DMS 273 (cell line): Measurements from ENCODE around the gene RNF166.

ENCODE experiments used
- DNase-seq: peaks from one replicate; lab custom pipeline; 2025; ENCODE audit not compliant: unreplicated experiment; lab: John Stamatoyannopoulos, UW

Gene RNF166

DNA sequence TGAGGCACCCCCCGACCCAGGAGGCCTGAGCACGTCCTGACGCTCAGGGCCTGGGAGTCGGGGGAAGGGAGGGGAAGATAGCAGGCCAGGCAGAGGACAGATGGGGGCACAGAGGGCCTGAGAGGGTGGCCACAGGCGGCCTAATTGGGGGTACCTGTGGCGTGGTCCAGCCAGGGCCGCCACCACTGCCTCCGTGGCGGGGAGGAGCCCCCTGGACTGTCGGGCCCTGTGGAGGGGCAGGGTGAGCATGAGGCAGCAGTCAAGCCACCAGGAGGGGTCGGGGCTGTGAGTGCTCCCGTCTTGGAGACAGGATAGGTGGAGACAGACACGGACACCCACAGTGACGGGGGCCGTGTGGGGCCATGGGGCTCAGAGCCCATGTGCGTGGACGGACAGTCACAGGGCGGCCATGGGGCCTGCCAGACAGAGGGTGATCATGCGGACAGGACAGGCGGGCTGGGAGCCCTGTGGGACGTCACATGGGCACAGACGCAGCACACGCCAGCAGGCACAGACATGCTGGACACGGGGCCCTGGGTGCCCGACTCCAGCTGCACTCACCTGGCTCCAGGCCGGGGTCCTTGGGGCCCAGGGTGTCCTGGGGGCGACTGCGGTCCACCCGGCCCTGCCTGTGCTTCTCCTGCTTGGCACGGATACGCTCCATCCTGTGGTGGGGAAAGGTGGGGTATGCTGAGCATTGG, 18.8 kb upstream of the RNF166 start:
- DNase-seq, result no peak

DNA sequence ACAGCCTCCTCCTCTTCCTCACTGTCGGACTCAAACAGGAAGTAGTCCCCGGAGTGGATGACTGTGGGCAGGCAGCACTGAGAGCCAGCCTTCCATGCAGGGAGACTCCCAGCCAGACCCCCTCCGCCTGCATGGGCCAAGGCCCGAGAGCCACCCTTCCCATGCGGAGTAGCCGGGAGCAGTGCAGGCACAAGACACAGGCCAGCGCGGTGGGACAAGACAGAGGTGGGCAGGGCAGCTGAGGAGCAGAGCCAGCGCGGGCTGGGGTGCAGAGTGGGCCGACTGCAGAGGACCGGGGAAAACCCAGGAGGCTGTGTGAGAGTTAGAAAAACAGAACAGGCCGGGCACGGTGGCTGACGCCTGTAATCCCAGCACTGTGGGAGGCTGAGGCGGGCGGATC, 17.7 kb upstream of the RNF166 start:
- no peak for DNase-seq

DNA sequence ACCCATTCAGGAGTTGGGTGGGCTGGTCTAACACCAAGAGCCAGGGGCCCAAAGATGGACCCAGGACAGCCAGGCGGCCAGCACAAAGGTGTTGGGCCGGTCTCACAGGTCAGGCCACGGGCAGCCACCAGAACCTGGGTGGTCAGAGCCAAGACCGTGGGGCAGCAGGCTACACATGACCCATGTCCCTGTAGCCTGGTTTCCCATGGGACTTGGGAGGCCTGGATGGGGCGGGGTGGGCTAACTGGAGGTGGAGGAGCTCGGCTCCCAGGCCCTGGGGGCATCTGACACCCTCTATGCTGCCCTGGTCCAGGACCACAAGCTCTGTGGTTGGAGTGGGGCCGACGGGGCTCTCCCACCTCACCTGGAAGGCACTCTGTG, 17.3 kb upstream of the RNF166 start:
- DNase-seq, result no peak

DNA sequence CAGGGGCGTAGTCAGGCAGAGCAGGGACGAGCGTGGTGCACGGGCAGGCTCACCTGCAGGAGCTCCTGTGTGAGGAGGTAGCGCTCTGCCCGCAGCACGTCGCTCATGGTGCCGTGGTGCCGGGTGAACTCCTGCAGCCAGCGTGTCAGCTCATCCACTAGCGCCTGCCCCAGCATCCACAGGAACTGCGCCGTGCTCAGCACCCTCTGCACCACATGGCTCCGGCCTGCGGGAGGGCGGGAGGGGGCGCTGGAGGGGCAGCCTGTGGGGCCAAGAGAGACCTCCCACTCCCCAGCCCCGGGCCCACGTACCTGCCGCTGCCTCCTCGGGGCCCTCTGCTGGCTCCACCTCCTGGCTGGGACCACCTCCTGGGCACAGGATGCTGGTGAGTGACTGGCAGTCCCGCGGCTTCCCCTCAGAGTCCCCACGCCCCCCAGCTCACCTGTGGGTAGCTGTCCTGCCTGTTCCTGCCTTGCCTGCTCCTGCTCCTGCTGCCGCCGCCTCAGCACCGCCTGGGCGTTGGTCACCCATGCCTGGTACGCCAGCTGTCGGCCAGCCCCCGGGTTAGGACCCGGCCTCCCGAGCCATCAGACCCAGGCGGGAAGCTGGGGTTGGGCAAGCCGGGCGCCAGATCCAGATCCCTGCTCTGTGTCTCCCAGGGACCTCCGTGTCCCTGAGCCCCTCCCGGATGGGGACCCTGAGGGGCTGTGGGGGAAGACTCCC, 16.7 kb upstream of the RNF166 start:
- no peak for DNase-seq

DNA sequence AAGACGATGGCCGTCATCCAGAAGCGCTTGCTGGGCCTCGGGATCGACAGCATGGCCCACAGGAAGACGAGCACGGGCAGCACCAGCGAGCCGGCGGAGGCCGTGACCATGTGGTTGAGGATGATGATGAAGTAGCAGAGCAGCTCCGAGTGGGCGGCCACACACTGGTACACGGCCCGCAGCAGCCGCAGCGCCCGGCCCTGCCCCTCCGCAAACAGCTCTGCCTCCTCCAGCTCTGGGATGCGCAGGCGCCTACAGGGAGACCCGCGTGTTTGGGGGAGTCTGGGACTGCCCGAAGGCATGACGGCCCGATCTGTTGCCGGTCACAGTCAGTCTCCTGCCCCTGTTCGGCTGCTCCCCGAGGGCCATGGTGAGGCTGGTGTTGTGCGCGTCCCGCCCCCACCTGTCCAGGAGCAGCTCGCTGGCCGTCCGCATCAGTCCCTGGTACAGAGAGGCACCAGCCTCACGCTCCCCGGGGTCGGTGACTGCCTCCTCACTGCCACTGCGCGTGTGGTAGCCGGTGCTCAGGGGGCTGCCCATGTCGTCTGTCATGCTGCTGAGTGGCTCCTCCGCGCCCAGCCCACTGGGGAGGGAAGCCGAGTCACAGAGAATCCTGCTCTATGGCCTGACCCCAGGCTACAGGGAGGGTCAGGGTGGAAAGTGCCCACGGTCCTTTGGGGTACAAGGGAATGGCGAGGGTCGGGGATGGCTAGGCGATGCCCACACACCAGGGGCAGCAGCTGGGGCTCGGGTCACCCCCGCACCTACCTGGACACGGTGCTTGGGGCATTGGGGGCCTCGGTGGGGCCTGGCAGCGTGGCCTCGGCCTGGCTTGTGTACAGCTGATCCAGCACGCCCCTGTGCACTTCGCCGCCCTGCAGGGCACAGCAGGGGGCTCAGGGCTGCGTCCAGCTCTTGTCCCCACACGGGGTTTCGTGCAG, 15.9 kb upstream of the RNF166 start:
- DNase-seq, result no peak

DNA sequence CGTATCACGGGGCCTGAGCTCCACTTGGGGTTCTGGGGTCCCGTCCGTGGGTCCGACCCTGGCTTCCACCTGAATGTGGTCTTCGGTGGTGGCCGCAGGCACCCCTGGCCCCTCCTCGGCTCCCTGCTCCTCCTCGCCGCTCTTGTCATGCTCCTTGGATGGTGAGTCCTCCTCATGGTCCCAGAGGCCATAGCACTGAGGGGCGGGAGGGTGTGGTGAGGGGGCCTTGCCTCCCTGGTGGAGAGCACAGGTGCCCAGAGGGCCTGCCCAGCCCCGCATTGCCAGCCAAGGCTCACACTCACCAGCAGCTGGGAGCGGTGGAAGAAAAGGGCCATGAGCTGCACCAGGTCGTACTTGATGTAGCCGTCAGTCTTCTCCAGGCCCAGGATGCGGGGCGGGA, 15.0 kb upstream of the RNF166 start:
- no peak for DNase-seq

DNA sequence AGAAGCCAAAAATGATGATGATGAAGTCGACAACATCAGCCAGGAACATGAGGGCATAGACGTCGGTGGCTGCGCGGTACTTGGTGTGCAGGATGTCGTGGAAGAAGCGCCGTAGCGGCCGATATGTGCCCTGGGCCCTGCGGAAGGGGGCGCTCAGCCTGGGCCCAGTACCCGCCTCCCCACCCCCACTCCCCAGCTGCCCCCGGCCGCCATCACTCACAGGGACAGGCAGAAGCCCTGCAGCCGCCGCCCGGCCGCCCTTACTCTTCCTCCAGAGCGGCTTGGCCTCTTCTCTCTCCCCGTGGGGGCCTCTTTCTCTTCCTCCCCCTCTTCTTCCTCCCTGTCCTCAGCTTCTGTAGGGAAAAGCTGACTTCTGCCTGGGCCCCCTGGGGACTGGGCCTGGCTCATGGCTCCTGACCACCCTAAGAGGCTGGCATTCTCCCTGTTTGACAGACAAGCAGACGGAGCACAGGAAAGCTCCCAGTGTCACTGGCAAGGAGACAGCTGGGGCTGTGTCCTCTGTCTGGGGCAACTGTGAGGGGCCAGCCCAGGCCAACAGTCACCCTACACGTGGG, 14.3 kb upstream of the RNF166 start:
- DNase-seq, result no peak

DNA sequence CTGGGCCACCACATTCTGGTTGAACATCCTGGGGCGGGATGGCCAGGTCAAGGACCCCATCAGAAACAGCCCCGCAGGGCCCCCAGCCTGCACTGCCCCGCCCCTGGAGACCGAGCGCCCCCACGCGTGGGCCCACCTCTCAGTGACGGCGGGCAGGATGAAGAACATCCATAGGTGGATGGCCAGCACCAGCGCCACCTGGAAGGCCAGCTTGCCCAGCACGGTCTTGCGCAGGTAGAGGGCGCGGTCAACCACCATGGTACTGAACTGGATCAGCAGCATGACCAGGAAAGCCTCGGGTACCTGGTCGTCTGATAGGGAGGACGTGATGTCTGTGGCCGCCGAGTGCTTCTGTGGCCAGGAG, 13.7 kb upstream of the RNF166 start:
- no peak for DNase-seq

DNA sequence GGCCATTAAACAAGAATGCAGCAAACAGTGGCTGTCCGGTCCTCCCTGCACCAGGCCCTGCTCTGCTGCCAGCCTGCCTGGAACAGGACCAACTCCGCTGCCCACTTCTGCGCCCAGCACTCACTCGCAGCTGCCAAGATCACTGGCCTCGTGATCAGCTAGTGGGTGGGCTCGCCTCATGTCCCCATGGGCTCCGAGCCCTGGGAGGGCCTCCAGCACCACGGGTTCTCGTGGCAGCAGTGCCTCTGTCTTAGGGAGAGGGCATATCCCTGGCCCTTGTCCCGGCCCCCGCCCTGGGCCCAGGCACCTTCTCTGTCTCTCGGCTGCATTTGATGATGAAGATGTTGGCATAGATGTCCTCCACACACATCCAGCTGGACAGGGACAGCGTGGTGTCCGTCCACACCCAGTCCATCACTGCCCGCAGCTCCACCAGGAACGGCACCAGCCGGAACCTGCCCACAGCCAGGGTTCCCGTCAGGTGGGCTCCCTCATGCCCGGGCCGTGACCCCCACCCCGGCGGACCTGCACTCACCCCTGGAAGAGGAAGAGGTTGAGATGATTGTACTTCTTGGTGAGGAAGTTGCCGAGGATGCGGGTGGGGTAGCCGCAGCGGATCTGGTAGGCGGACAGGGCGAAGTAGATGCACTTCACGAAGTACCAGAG, 13.2 kb upstream of the RNF166 start:
- no peak for DNase-seq

DNA sequence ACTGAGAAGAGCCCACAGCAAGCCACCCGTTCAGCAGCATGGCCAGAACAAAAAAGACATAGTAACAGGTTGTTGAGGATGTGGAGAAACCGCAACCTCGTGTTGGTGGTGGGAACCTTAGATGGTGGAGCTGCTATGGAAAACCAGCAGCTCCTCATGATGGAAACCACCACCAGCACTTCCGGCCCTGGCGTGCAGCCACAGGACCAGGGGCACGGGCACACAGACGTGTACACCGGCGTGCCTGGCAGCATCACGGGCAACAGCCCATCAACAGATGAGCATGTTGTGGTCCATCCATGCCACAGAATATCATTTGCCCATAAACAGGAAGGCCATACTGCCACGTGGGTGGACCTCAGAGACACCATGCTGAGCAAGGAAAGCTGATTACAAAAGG, 12.0 kb upstream of the RNF166 start:
- no peak for DNase-seq

DNA sequence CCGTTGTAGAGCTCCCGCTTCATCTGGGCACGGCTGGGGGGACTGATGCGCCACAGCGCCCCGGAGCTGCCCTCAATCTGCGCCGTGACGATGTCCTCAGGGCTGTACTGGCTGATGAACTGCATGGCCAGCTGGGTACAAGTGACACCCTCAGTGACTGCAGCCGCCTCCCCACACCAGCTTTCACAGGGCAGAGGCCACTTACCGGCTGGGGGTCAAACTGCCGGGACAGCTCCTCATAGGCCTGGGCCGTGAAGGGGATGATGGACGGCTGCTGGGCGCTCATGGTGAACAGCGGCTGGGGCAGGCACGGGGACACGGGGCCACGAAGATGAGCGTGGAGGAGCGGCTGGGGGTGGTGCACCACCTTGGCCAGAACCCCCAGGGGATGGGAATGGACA, 10.4 kb upstream of the RNF166 start:
- DNase-seq, result no peak

DNA sequence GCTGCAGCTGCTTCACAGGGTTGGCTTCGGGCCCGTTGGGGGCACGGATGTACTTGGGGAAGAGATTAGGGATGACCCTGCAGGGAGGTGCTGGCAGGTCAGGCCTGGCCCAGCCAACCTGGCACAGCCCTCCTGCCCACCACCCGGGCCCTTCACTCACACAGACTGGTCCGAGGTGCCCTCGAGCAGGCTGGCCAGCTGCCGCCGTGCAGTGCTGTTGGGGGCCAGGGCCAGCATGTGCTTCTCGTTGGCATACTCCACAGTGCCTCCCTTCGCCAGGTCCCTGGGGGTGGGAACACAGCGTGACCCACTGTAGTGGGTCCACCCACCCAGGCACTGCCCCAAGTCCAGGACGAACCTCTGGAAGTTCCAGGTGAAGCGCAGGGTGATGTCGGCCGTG, 10.0 kb upstream of the RNF166 start:
- no peak for DNase-seq

DNA sequence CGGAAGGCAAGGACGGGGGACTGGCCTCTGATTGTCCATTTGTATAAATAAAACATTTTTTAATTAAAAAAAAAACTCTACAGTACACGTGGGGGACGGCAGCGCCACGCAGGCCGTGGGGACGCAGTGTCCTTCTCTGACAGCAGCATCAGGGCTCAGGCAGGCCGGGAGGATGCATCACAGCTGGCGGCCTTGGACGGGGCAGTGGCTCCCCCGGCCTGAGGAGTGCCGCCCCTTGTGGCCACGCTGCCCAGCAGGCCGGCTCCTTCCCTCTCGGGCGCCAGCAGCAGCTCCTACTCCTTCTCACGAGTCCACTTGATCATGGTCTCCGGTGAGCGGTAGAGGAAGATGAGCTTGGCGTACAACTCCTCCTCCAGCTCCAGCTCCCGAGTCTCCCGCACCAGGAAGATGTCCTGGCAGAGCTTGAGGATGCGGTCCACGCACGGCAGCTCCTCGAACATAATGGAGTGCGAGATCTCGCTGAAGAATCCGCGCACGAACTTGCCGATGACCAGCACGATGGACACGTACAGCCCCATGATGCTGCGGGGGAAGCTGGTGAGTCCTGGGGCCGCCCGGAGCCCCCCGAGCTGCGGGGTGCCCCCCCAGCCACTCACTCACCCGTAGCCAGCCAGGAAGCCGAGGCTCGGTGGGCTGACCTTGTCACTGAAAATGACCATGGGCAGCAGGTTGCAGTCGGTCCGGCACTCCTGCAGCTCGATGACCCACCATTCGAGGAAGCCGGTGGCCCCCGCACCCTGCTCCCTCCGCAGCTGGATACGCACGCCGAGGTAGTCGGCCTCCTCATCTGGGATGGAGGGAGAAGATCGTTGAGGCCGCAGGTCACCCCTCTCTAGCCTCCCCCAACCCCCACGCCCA, 9.3 kb upstream of the RNF166 start:
- DNase-seq, result no peak

DNA sequence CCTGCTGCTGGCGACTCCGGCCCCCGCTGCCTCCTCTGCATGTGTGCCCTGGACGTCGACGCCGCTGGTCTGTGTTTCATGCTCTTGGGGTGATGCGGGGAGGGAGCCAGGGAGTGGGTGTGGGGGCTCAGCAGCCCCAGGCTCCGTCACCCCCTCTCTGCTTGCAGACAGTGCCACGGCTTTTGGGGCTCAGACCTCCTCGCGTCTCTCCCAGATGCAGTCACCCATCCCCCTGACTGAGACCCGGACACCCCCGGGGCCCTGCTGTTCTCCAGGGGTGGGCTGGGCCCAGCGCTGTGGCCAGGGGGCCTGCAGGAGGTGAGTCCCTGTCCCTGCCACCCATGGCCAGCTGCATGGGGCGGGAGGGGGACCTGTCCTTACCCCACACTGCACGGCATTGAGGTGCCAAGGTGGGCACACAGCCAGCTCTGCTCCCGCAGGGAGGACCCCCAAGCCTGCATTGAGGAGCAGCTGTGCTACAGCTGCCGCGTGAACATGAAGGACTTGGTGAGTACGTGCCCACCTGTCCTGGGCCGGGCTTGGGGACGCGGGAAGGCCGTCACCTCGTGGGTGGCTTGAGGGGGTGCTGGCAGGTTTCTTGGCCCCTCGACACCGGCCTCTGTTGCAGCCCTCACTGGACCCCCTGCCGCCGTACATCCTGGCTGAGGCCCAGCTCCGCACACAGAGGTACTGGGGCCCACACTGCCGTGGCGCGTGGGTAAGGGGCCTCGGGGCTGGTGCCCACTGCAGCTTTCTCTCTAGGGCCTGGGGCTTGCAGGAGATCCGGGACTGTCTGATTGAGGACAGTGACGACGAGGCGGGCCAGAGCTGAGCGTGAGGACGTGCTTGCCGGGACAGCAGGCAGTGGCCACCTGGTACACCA, 8.5 kb upstream of the RNF166 start:
- DNase-seq, result no peak

DNA sequence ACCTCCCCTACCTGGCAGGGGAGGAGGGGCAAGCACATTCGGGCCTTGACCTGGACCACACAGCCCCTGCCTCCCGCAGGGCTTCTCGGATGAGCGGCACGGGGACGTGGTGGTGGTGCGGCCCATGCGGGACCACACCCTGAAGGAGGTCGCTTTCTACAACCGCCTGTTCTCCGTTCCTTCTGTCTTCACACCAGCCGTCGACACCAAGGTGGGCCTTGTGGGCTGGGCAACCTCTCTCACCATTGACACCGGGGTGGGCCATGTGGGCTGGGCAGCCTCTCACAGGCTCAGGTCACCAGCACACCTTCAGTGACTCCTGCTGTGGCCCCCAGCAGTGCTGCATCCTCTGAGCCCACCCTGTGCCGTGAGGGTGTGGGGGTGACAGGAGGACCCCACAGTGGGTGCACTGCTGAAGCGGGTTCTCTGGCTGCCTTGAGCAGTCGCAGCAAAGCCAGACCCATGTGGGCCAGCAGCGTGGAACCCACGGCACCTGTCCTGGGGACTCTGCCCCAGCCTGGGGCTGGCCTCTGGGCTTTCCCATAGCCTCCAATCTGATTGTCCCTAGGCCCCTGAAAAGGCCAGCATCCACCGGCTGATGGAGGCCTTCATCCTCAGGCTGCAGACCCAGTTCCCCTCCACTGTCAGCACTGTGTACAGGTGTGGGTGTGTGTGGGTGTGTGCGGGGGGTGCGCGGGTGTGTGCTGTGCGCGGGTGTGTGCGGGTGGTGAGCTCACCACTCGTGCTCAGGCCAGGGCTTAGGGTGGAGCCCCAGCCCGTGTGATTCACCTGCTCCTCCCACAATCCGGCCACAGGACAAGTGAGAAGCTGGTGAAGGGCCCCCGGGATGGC, 7.6 kb upstream of the RNF166 start:
- no peak for DNase-seq

DNA sequence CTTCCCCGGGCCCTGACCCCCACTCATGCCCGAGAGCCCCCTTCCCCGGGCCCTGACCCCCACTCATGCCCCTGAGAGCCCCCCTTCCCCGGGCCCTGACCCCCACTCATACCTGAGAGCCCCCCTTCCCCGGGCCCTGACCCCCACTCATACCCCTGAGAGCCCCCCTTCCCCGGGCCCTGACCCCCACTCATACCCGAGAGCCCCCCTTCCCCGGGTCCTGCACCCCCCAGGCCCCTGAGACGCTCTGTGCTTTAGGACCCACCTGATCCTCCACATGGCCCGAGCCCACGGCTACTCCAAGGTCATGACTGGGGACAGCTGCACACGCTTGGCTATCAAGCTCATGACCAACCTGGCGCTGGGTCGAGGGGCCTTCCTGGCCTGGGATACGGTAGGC, 6.8 kb upstream of the RNF166 start:
- no peak for DNase-seq

DNA sequence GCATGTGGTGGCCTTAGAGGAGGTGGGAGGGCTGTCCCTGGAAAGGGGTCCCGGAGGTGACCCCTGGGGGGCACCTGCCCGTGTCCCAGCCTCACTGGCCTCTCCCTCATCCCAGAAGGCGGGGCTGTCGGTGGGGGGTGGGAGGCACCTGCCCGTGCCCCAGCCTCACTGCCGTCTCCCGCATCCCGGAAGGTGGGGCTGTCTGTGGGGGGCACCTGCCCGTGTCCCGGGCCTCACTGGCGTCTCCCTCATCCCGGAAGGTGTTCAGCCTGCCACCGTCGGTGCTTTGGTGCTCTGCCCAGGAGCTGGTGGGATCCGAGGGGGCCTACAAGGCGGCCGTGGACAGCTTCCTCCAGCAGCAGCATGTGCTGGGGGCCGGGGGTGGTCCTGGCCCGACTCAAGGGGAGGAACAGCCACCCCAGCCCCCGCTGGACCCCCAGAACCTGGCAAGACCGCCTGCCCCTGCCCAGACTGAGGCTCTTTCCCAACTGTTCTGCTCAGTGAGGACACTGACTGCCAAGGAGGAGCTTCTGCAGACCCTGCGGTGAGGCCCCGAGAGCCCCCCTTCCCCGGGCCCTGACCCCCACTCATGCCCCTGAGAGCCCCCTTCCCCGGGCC, 6.3 kb upstream of the RNF166 start:
- no peak for DNase-seq
